WTC11 (cell line): Measurements from ENCODE around the gene TMEM38A. TPM values are rescaled to one million over a fixed set of nuclear protein-coding genes. Genes with fewer than 3 reads are reported as not detected.

Source experiments
- ATAC-seq: fragments of 200-7000 bp; cut with Tn5 transposase; 2 replicates; pipeline ENCODE4 v1.10.0; 2021; ENCODE audit warnings: mild to moderate bottlenecking, moderate library complexity
- CTCF ChIA-PET: fragments of 300-600 bp; sonication (Branson Sonifier 250); formaldehyde crosslinking; loops from one replicate; lab custom pipeline; 2021; ENCODE audit warnings: antibody characterized with exemption; lab: Charles Lee
- POLR2A ChIA-PET: fragments of 350-600 bp; sonication (Branson Sonifier 250); formaldehyde crosslinking; loops from one replicate; lab custom pipeline; 2021; ENCODE audit warnings: antibody characterized with exemption; lab: Charles Lee
- DNase-seq: peaks from one replicate; pipeline ENCODE4 v3.0.0; 2021; ENCODE audit warnings: low spot score
- H3K27ac Mint-ChIP-seq: 2 replicates; pipeline ENCODE4 v1.8.0; 2021; ENCODE audit warnings: mixed read lengths
- H3K27me3 Mint-ChIP-seq: 2 replicates; pipeline ENCODE4 v1.8.0; 2021; ENCODE audit warnings: low read depth, mild to moderate bottlenecking, moderate library complexity, mixed read lengths
- H3K36me3 Mint-ChIP-seq: 2 replicates; pipeline ENCODE4 v1.8.0; 2021; ENCODE audit warnings: mixed read lengths
- H3K4me1 Mint-ChIP-seq: 2 replicates; pipeline ENCODE4 v1.8.0; 2022; ENCODE audit warnings: mixed read lengths
- H3K4me3 Mint-ChIP-seq: 2 replicates; pipeline ENCODE4 v1.8.0; 2021; ENCODE audit warnings: mild to moderate bottlenecking, moderate library complexity, mixed read lengths
- H3K9me3 Mint-ChIP-seq: 2 replicates; pipeline ENCODE4 v1.8.0; 2021; ENCODE audit warnings: mixed read lengths
- ARID4B ChIP-seq: sonication (generic); formaldehyde crosslinking; IDR thresholded peaks from 2 replicates; pipeline ENCODE4 v1.8.0; 2023; ENCODE audit warnings: missing genetic modification reagents, mild to moderate bottlenecking, borderline replicate concordance
- CBFB ChIP-seq: sonication (generic); formaldehyde crosslinking; IDR thresholded peaks from 2 replicates; pipeline ENCODE4 v1.8.1; 2022; ENCODE audit warnings: mild to moderate bottlenecking, low read depth, missing genetic modification reagents
- CREM ChIP-seq: sonication (generic); formaldehyde crosslinking; IDR thresholded peaks from 2 replicates; pipeline ENCODE4 v1.8.1; 2022; ENCODE audit warnings: mild to moderate bottlenecking, missing genetic modification reagents, moderate library complexity
- FOXJ3 ChIP-seq: sonication (generic); formaldehyde crosslinking; IDR thresholded peaks from 2 replicates; pipeline ENCODE4 v1.9.0; 2021; ENCODE audit warnings: missing genetic modification reagents, mild to moderate bottlenecking, borderline replicate concordance
- HMGA2 ChIP-seq: fragments of 250-450 bp; sonication (Bioruptor Pico); IDR thresholded peaks from 2 replicates; pipeline ENCODE4 v1.4.0; 2021; ENCODE audit warnings: mild to moderate bottlenecking, moderate library complexity
- KAT7 ChIP-seq: sonication (generic); formaldehyde crosslinking; IDR thresholded peaks from 2 replicates; pipeline ENCODE4 v1.8.1; 2023; ENCODE audit warnings: missing genetic modification reagents, mild to moderate bottlenecking, borderline replicate concordance
- MYBL2 ChIP-seq: sonication (generic); formaldehyde crosslinking; IDR thresholded peaks from 2 replicates; pipeline ENCODE4 v1.8.1; 2023; ENCODE audit warnings: mild to moderate bottlenecking, moderate library complexity, missing genetic modification reagents
- RORB ChIP-seq: fragments of 250-450 bp; sonication (Bioruptor Pico); IDR thresholded peaks from 2 replicates; pipeline ENCODE4 v1.9.0; 2021; ENCODE audit warnings: mild to moderate bottlenecking
- SMAD3 ChIP-seq: sonication (generic); formaldehyde crosslinking; IDR thresholded peaks from 2 replicates; pipeline ENCODE4 v1.8.0; 2022; ENCODE audit warnings: missing genetic modification reagents, mild to moderate bottlenecking, borderline replicate concordance
- SOX15 ChIP-seq: fragments of 250-450 bp; sonication (Bioruptor Pico); IDR thresholded peaks from 2 replicates; pipeline ENCODE4 v1.9.0; 2021; ENCODE audit warnings: mild to moderate bottlenecking
- ZNF263 ChIP-seq: sonication (generic); formaldehyde crosslinking; IDR thresholded peaks from 2 replicates; pipeline ENCODE4 v1.8.1; 2022; ENCODE audit warnings: low read depth, mild to moderate bottlenecking, moderate library complexity, missing genetic modification reagents
- ZNF281 ChIP-seq: sonication (generic); formaldehyde crosslinking; IDR thresholded peaks from 2 replicates; pipeline ENCODE4 v1.8.0; 2023; ENCODE audit warnings: mild to moderate bottlenecking, missing genetic modification reagents
- ZNF317 ChIP-seq: sonication (generic); formaldehyde crosslinking; IDR thresholded peaks from 2 replicates; pipeline ENCODE4 v1.8.1; 2023; ENCODE audit warnings: low read depth, mild to moderate bottlenecking, moderate library complexity, missing genetic modification reagents, borderline replicate concordance
- ZNF416 ChIP-seq: fragments of 250-450 bp; sonication (Bioruptor Pico); IDR thresholded peaks from 2 replicates; pipeline ENCODE4 v1.9.0; 2021; ENCODE audit warnings: mild to moderate bottlenecking, inconsistent platforms
- ZNF423 ChIP-seq: fragments of 250-450 bp; sonication (Bioruptor Pico); IDR thresholded peaks from 2 replicates; pipeline ENCODE4 v2.1.2; 2022; ENCODE audit warnings: mild to moderate bottlenecking, moderate library complexity
- ZSCAN18 ChIP-seq: fragments of 250-450 bp; sonication (Bioruptor Pico); IDR thresholded peaks from 2 replicates; pipeline ENCODE4 v2.1.2; 2022; ENCODE audit warnings: mild to moderate bottlenecking, moderate library complexity
- total RNA-seq: library from RNA; stranded (reverse); gene quantifications from 3 replicates; pipeline ENCODE4 v1.2.3, GENCODE V29; 2021
- TF ChIP-seq, protein P1 (sequence below): sonication (generic); formaldehyde crosslinking; IDR thresholded peaks from 2 replicates; pipeline ENCODE4 v1.8.1; 2022; ENCODE audit warnings: low read depth, missing genetic modification reagents, borderline replicate concordance
- TF ChIP-seq, protein P2 (sequence below): sonication (generic); formaldehyde crosslinking; conservative IDR thresholded peaks from 2 replicates; pipeline ENCODE4 v1.8.1; 2022; ENCODE audit warnings: mild to moderate bottlenecking, missing genetic modification reagents
- TF ChIP-seq, protein P3 (sequence below): sonication (generic); formaldehyde crosslinking; IDR thresholded peaks from 2 replicates; pipeline ENCODE4 v1.8.0; 2023; ENCODE audit warnings: missing genetic modification reagents
- TF ChIP-seq, protein P4 (sequence below): sonication (generic); formaldehyde crosslinking; IDR thresholded peaks from 2 replicates; pipeline ENCODE4 v1.8.1; 2022; ENCODE audit warnings: mild to moderate bottlenecking, missing genetic modification reagents, moderate library complexity, borderline replicate concordance
- TF ChIP-seq, protein P5 (sequence below): sonication (generic); formaldehyde crosslinking; IDR thresholded peaks from 2 replicates; pipeline ENCODE4 v1.8.0; 2022; ENCODE audit warnings: mild to moderate bottlenecking, missing genetic modification reagents

Gene TMEM38A
- total RNA-seq, 1 experiment from 2014 or later = 9.5 TPM

GRCh38 chr19:16655727-16656126 lies 5.2 kb upstream of the TMEM38A start:
- ATAC-seq (no peak), DNase-seq (no peak)
- Mint-ChIP-seq H3K4me3 (no peak overlapping the region), H3K27ac (no peak overlapping the region), H3K36me3 (peaks cover 71% of the 10 kb centered on the region)
- ChIA-PET CTCF (no interaction called here), POLR2A (interaction anchor here (0.6 kb wide), 1 partner anchor 13 kb away, joined by 4 read pairs; no protein-coding TSS in a partner anchor)
- TF ChIP-seq HMGA2 (CRISPR knock-in tag) (no peak), FOXJ3 (CRISPR knock-in tag) (no peak), CBFB (no peak), ZNF416 (CRISPR knock-in tag) (no peak), ZSCAN18 (CRISPR knock-in tag) (no peak), ZNF317 (no peak), ZNF263 (no peak), MYBL2 (no peak), RORB (CRISPR knock-in tag) (no peak), ZNF423 (CRISPR knock-in tag) (no peak), ARID4B (CRISPR knock-in tag) (no peak)
- TF ChIP-seq, protein P1, sequence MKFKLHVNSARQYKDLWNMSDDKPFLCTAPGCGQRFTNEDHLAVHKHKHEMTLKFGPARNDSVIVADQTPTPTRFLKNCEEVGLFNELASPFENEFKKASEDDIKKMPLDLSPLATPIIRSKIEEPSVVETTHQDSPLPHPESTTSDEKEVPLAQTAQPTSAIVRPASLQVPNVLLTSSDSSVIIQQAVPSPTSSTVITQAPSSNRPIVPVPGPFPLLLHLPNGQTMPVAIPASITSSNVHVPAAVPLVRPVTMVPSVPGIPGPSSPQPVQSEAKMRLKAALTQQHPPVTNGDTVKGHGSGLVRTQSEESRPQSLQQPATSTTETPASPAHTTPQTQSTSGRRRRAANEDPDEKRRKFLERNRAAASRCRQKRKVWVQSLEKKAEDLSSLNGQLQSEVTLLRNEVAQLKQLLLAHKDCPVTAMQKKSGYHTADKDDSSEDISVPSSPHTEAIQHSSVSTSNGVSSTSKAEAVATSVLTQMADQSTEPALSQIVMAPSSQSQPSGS = no peak
- TF ChIP-seq, protein P2, sequence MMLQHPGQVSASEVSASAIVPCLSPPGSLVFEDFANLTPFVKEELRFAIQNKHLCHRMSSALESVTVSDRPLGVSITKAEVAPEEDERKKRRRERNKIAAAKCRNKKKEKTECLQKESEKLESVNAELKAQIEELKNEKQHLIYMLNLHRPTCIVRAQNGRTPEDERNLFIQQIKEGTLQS = no peak
- TF ChIP-seq, protein P3, sequence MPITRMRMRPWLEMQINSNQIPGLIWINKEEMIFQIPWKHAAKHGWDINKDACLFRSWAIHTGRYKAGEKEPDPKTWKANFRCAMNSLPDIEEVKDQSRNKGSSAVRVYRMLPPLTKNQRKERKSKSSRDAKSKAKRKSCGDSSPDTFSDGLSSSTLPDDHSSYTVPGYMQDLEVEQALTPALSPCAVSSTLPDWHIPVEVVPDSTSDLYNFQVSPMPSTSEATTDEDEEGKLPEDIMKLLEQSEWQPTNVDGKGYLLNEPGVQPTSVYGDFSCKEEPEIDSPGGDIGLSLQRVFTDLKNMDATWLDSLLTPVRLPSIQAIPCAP (CRISPR knock-in tag) = no peak
- TF ChIP-seq, all 79 proteins: peak for 0
- Mint-ChIP-seq H3K4me1 (0 out of 2 replicates have a peak, but pooled peaks cover 3% of the 10 kb centered on the region), H3K27me3 (no peaks in the 10 kb centered on the region; the same call in 1 of the 2 replicates), H3K9me3 (peaks cover 4% of the 10 kb centered on the region; the same call in 1 of the 2 replicates)

DNA sequence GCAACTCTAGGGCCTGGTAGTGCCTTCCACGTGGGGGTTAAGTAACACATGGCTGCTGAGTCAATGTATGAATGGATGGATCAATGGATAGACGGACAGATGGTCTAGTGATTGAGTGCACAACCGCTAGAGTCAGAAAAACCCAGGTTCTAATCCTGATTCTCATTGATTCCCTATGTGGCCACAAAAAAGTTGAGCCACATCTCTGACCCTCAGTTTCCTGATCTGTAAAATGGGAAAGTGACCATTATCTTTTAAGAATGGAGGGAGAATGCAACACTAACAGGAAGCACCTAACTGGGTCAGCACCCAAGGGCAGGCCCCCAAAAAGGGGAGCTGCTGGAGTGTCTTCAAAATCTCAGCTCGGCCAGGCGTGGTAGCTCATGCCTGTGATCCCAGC lies 3.6 kb upstream of the TMEM38A start:
- Mint-ChIP-seq H3K27me3 (no peaks in the 10 kb centered on the region; the same call in 1 of the 2 replicates), H3K36me3 (peaks cover 56% of the 10 kb centered on the region), H3K27ac (no peak overlapping the region), H3K4me3 (no peak overlapping the region), H3K9me3 (peaks cover 3% of the 10 kb centered on the region; the same call in 1 of the 2 replicates), H3K4me1 (peaks cover 7% of the 10 kb centered on the region)
- ChIA-PET CTCF (no interaction called here), POLR2A (interaction anchor here (0.9 kb wide), 1 partner anchor 29 kb away, joined by 3 read pairs; the partner anchor contains the start of gene MED26)
- ATAC-seq (no peak), DNase-seq (no peak)
- TF ChIP-seq KAT7 (CRISPR knock-in tag) = no peak
- no peak for TF ChIP-seq MYBL2
- no peak for TF ChIP-seq SMAD3
- no peak for TF ChIP-seq ZNF281
- TF ChIP-seq, protein P4, sequence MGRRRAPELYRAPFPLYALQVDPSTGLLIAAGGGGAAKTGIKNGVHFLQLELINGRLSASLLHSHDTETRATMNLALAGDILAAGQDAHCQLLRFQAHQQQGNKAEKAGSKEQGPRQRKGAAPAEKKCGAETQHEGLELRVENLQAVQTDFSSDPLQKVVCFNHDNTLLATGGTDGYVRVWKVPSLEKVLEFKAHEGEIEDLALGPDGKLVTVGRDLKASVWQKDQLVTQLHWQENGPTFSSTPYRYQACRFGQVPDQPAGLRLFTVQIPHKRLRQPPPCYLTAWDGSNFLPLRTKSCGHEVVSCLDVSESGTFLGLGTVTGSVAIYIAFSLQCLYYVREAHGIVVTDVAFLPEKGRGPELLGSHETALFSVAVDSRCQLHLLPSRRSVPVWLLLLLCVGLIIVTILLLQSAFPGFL (CRISPR knock-in tag) = no peak
- no peak for TF ChIP-seq SOX15 (CRISPR knock-in tag)
- TF ChIP-seq CREM (CRISPR knock-in tag) = no peak
- TF ChIP-seq, protein P5, sequence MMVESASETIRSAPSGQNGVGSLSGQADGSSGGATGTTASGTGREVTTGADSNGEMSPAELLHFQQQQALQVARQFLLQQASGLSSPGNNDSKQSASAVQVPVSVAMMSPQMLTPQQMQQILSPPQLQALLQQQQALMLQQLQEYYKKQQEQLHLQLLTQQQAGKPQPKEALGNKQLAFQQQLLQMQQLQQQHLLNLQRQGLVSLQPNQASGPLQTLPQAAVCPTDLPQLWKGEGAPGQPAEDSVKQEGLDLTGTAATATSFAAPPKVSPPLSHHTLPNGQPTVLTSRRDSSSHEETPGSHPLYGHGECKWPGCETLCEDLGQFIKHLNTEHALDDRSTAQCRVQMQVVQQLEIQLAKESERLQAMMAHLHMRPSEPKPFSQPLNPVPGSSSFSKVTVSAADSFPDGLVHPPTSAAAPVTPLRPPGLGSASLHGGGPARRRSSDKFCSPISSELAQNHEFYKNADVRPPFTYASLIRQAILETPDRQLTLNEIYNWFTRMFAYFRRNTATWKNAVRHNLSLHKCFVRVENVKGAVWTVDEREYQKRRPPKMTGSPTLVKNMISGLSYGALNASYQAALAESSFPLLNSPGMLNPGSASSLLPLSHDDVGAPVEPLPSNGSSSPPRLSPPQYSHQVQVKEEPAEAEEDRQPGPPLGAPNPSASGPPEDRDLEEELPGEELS (CRISPR knock-in tag) = no peak
- TF ChIP-seq FOXJ3 (CRISPR knock-in tag) = no peak
